Fibroblast of lung (primary cell): ENCODE measurements around the gene DENND5B.
"Not testable (repeated sequence)": the region's sequence is repeated elsewhere in the genome, so short reads cannot be mapped to it uniquely, and the experiment has no call there.

Experiments used
- CTCF ChIP-seq, 2 donors: IDR thresholded peaks in 1 of 2; conservative IDR thresholded peaks in 1 of 2; 1 replicate in 1 of 2; 2 replicates in 1 of 2; pipeline ENCODE4 v1.5.1; 2011 to 2012; ENCODE audit warnings: low read length in 2 of 2, control low read depth in 1 of 2, inconsistent platforms in 1 of 2, low read depth in 1 of 2, mild to moderate bottlenecking in 1 of 2
- EZH2 ChIP-seq: IDR thresholded peaks from 2 replicates; pipeline ENCODE4 v1.5.1; 2012; ENCODE audit warnings: low read length, control low read depth, mild to moderate bottlenecking; ENCODE audit errors: missing control alignments

- not testable (repeated sequence) for TF ChIP-seq EZH2; CTCF (conservative IDR thresholded peaks at IDR 0.05 in 1 of 2, IDR thresholded peaks at IDR 0.05 in 1 of 2; ENCODE audit: low read depth in 1 of 2, low read length in 2 of 2)
These were observed 21.4 kb downstream of the DENND5B start for GRCh38 chr12:31569517-31569916.
